HG02938 (cell line): ENCODE measurements around the gene VPS37B.
"Not testable (repeated sequence)": the region's sequence is repeated elsewhere in the genome, so short reads cannot be mapped to it uniquely, and the experiment has no call there.

Experiments
- ATAC-seq: cut with Tn5 transposase; IDR thresholded peaks from one replicate; pipeline ENCODE4 v1.9.1; 2021; ENCODE audit warnings: mild to moderate bottlenecking, moderate library complexity; ENCODE audit not compliant: unreplicated experiment

VPS37B gene

GRCh38 chr12:122884860-122885259 is 11.1 kb downstream of the VPS37B start:
- no peak for ATAC-seq

GRCh38 chr12:122884091-122884826 is 11.7 kb downstream of the VPS37B start:
- ATAC-seq, result no peak

GRCh38 chr12:122882908-122883558 is 12.9 kb downstream of the VPS37B start:
- no peak for ATAC-seq

- no peak for ATAC-seq
Measured at GRCh38 chr12:122880668-122881067, 15.3 kb downstream of the VPS37B start.

GRCh38 chr12:122880155-122880667 is 15.7 kb downstream of the VPS37B start:
- no peak for ATAC-seq

- ATAC-seq, result no peak
Measured at GRCh38 chr12:122878780-122879612, 16.9 kb downstream of the VPS37B start.

GRCh38 chr12:122876731-122877130 is 19.2 kb downstream of the VPS37B start:
- no peak for ATAC-seq

GRCh38 chr12:122876281-122876680 is 19.6 kb downstream of the VPS37B start:
- not testable (repeated sequence) for ATAC-seq

- ATAC-seq, result peak; percentile 59
Measured at GRCh38 chr12:122875590-122876220, 20.2 kb downstream of the VPS37B start.

GRCh38 chr12:122874081-122874480 is 21.8 kb downstream of the VPS37B start:
- no peak for ATAC-seq

GRCh38 chr12:122873540-122873939 is 22.4 kb downstream of the VPS37B start:
- ATAC-seq, result no peak

GRCh38 chr12:122872815-122873361 is 23.0 kb downstream of the VPS37B start:
- no peak for ATAC-seq

- no peak for ATAC-seq
Measured at GRCh38 chr12:122871851-122872780, 23.8 kb downstream of the VPS37B start.

GRCh38 chr12:122870867-122871664 is 24.9 kb downstream of the VPS37B start:
- no peak for ATAC-seq

GRCh38 chr12:122870163-122870842 is 25.6 kb downstream of the VPS37B start:
- no peak for ATAC-seq

- no peak for ATAC-seq
Measured at GRCh38 chr12:122869207-122869973, 26.5 kb downstream of the VPS37B start.

GRCh38 chr12:122868471-122869177 is 27.3 kb downstream of the VPS37B start:
- ATAC-seq, result no peak
